ENCODE measurements around the gene CRY1. TPM values are rescaled to one million over a fixed set of nuclear protein-coding genes. Genes with fewer than 3 reads are reported as not detected.

The CRY1 gene
- total RNA-seq, 1 donor from 2014 or later: 20.6 TPM

DNA sequence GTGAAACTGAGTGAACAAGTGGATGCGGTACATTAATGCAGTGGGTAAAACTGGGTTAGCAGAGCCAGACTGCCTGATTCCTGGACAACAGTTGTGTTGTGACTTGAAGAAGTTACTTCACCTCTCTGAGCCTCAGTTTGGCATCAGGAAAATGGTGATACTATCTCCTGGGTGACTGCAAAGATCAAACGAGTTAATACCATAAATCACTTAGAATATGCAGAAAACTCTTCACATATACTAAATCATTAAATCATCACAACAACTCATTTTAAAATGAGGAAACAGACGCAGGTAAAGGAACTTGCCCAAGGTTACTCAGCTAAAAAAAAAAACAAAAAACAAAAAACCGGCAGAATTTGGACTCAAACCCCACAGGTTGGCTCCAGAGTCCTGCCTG lies 107.2 kb downstream of the CRY1 start:
- Histone ChIP-seq H3K4me3 (ENCODE audit: low read depth, low read length) (peak overlapping the region; percentile 88), H3K36me3 (ENCODE audit: control insufficient read depth, insufficient read depth, low read length) (no peaks in the 10 kb centered on the region), H3K27me3 (ENCODE audit: control insufficient read depth, insufficient read depth, low read length) (no peaks in the 10 kb centered on the region)
- DNase-seq (ENCODE audit: low read depth): no peak
- TF ChIP-seq, protein P1, sequence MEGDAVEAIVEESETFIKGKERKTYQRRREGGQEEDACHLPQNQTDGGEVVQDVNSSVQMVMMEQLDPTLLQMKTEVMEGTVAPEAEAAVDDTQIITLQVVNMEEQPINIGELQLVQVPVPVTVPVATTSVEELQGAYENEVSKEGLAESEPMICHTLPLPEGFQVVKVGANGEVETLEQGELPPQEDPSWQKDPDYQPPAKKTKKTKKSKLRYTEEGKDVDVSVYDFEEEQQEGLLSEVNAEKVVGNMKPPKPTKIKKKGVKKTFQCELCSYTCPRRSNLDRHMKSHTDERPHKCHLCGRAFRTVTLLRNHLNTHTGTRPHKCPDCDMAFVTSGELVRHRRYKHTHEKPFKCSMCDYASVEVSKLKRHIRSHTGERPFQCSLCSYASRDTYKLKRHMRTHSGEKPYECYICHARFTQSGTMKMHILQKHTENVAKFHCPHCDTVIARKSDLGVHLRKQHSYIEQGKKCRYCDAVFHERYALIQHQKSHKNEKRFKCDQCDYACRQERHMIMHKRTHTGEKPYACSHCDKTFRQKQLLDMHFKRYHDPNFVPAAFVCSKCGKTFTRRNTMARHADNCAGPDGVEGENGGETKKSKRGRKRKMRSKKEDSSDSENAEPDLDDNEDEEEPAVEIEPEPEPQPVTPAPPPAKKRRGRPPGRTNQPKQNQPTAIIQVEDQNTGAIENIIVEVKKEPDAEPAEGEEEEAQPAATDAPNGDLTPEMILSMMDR (IDR thresholded peaks at IDR 0.05; ENCODE audit: insufficient read depth, low read length, poor library complexity, severe bottlenecking): no peak

DNA sequence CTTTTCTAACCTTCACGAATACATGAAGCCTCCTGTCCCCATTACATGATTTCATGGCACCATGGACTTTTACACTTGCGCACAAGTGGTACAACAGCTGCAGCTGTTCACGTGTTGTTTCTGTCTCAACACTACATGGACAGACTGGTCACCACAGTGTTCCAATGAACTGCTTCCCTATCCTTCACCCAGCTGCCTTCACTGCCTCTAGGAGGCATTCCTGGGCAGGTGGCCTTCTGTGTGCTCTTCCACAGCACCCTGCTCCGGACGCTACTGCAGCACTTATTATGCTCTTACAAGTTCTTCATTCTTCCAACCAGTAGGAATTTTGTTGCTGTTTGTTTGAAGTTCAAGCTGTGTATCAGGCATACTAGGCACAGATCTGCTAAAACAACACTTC lies 107.9 kb downstream of the CRY1 start:
- no peak for DNase-seq (ENCODE audit: low read depth)
- Histone ChIP-seq H3K27me3 (ENCODE audit: control insufficient read depth, insufficient read depth, low read length) (no peaks in the 10 kb centered on the region), H3K4me3 (ENCODE audit: low read depth, low read length) (no peak overlapping the region), H3K36me3 (ENCODE audit: control insufficient read depth, insufficient read depth, low read length) (no peaks in the 10 kb centered on the region)
- TF ChIP-seq, protein P1 (IDR thresholded peaks at IDR 0.05; ENCODE audit: insufficient read depth, low read length, poor library complexity, severe bottlenecking): no peak

- TF ChIP-seq, protein P1 (IDR thresholded peaks at IDR 0.05; ENCODE audit: insufficient read depth, low read length, poor library complexity, severe bottlenecking): no peak
These were observed 108.7 kb downstream of the CRY1 start for GRCh38 chr12:106984588-106985137.

DNA sequence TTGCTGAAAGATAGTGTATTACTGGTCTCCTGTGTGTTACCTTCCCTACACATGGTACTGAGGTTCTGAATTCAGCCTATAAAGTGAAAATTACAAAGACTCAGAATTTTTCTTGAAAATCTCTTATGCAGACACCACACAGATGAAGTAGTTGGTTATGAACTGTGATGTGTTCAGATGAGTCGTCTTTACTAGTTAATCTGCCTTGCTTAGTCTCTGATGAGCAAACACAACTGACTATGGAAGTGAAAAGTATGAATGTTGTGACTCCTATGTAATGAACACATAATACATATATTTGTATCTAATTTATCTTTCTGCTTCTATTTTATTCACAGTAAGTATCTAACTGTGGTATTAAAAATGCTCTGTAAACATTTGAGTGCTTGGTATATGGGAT lies 111.1 kb downstream of the CRY1 start:
- H3K27me3 ChIP-seq (ENCODE audit: control insufficient read depth, insufficient read depth, low read length): no peaks in the 10 kb centered on the region
- no peaks in the 10 kb centered on the region for H3K36me3 ChIP-seq (ENCODE audit: control insufficient read depth, insufficient read depth, low read length)
- no peak overlapping the region for H3K4me3 ChIP-seq (ENCODE audit: low read depth, low read length)
- TF ChIP-seq, protein P1 (IDR thresholded peaks at IDR 0.05; ENCODE audit: insufficient read depth, low read length, poor library complexity, severe bottlenecking): no peak
- DNase-seq (ENCODE audit: low read depth): no peak

More at GRCh38 chr12:106984588-106985137, 108.7 kb downstream of the CRY1 start:
- Histone ChIP-seq H3K36me3 (ENCODE audit: control insufficient read depth, insufficient read depth, low read length) (no peaks in the 10 kb centered on the region), H3K4me3 (ENCODE audit: low read depth, low read length) (no peak overlapping the region), H3K27me3 (ENCODE audit: control insufficient read depth, insufficient read depth, low read length) (no peaks in the 10 kb centered on the region)
- DNase-seq (ENCODE audit: low read depth): no peak

GRCh38 chr12:106981788-106982187 lies 111.6 kb downstream of the CRY1 start:
- Histone ChIP-seq H3K4me3 (ENCODE audit: low read depth, low read length) (no peak overlapping the region), H3K27me3 (ENCODE audit: control insufficient read depth, insufficient read depth, low read length) (no peaks in the 10 kb centered on the region), H3K36me3 (ENCODE audit: control insufficient read depth, insufficient read depth, low read length) (no peaks in the 10 kb centered on the region)
- TF ChIP-seq, protein P1 (IDR thresholded peaks at IDR 0.05; ENCODE audit: insufficient read depth, low read length, poor library complexity, severe bottlenecking): no peak
- DNase-seq (ENCODE audit: low read depth): no peak

DNA sequence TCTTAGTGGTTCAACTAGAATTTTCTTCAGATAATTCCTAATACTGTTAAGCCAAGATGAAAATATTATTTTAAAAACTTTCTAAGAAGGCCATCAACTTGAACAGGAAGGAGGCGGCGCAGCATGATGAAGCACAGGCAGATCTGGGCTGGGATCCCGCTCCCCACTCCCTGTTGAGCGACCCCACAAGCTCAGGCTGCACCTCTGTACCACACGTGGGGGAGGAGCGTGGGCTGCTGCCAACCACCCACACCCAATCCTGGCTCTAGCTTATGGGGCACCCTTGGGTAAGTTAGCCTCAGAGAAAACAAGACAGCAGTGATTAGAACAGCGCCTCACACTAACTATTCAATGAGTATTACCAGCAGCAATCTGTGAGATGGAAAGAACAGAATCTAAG lies 112.4 kb downstream of the CRY1 start:
- no peaks in the 10 kb centered on the region for H3K27me3 ChIP-seq (ENCODE audit: control insufficient read depth, insufficient read depth, low read length)
- TF ChIP-seq, protein P1 (IDR thresholded peaks at IDR 0.05; ENCODE audit: insufficient read depth, low read length, poor library complexity, severe bottlenecking): no peak
- no peak for DNase-seq (ENCODE audit: low read depth)
- no peak overlapping the region for H3K4me3 ChIP-seq (ENCODE audit: low read depth, low read length)
- no peaks in the 10 kb centered on the region for H3K36me3 ChIP-seq (ENCODE audit: control insufficient read depth, insufficient read depth, low read length)
